ENCODE results near the gene CHKA. TPM values are rescaled to one million over a fixed set of nuclear protein-coding genes. Genes with fewer than 3 reads are reported as not detected.

CHKA gene
- total and polyA plus RNA-seq, 2 of the 8 experiments (the other 6 are each of a cell fraction or from before 2014, with no cell fraction given): 61.2 to 86.6 TPM

GRCh38 chr11:68169442-68169841, 48.3 kb upstream of the CHKA start:
- Histone ChIP-seq H2BK120ac (replicated peaks; ENCODE audit: low read depth, low read length) (no peak overlapping the region), H2BK12ac (ENCODE audit: low read depth, low read length) (no peak overlapping the region), H3K9me3 (ENCODE audit: insufficient read depth in 2 of 2, low read depth in 1 of 2, low read length in 1 of 2) (no peaks in the 10 kb centered on the region), H3K79me1 (ENCODE audit: low read depth, low read length) (peaks cover 2% of the 10 kb centered on the region; the same call in 1 of the 2 replicates), H4K8ac (ENCODE audit: extremely low read depth, insufficient read depth, low read length) (no peak overlapping the region), H2BK20ac (ENCODE audit: low read length) (no peak overlapping the region), H3K79me2 (ENCODE audit: control insufficient read depth in 1 of 2, insufficient read depth in 2 of 2, low read length in 2 of 2) (no peaks in the 10 kb centered on the region), H2AFZ (ENCODE audit: low read length) (no peak overlapping the region), H4K91ac (replicated peaks; ENCODE audit: insufficient read length, low read length) (no peak overlapping the region), H3K4me2 (ENCODE audit: insufficient read depth in 1 of 2, low read depth in 2 of 2, low read length in 2 of 2) (no peak overlapping the region), H3K23me2 (ENCODE audit: low read depth, low read length) (no peaks in the 10 kb centered on the region), H3K27ac (ENCODE audit: low read depth, low read length) (no peak overlapping the region), H3K36me3 (ENCODE audit: control insufficient read depth in 2 of 4, insufficient read depth in 4 of 4, low read length in 3 of 4) (peaks cover 17 to 77% (median 63%) of the 10 kb centered on the region in 4 experiments), H2AK5ac (ENCODE audit: low read depth, low read length) (no peak overlapping the region), H4K20me1 (replicated peaks in 1 of 2; ENCODE audit: control insufficient read depth in 1 of 2, insufficient read depth in 2 of 2, low read length in 2 of 2) (no peaks in the 10 kb centered on the region), H3K27me3 (replicated peaks in 1 of 4; ENCODE audit: control insufficient read depth in 3 of 4, extremely low read depth in 1 of 4, insufficient read depth in 3 of 4, low read length in 3 of 4) (no peaks in the 10 kb centered on the region), H3K14ac (ENCODE audit: insufficient read length) (no peak overlapping the region), H3K4me3 (ENCODE audit: extremely low read depth in 1 of 4, insufficient read depth in 2 of 4, low read depth in 3 of 4, low read length in 4 of 4) (no peak overlapping the region), H4K5ac (ENCODE audit: insufficient read length, low read depth, low read length) (no peak overlapping the region), H3K9ac (replicated peaks in 1 of 4; ENCODE audit: extremely low read depth in 1 of 4, low read depth in 3 of 4, low read length in 3 of 4) (no peak overlapping the region), H3K23ac (ENCODE audit: insufficient read length) (no peak overlapping the region), H3K56ac (replicated peaks; ENCODE audit: insufficient read length, low read depth, low read length) (no peak overlapping the region), H3K4ac (replicated peaks; ENCODE audit: insufficient read length, low read depth, low read length) (no peak overlapping the region), H2BK15ac (ENCODE audit: low read length) (no peak overlapping the region), H3K18ac (ENCODE audit: extremely low read depth, low read length) (no peak overlapping the region), H2BK5ac (ENCODE audit: low read depth, low read length) (no peak overlapping the region), H3K4me1 (replicated peaks in 1 of 4; ENCODE audit: control insufficient read depth in 3 of 4, insufficient read depth in 4 of 4, low read length in 3 of 4) (no peaks in the 10 kb centered on the region)
- ChIA-PET POLR2A (ENCODE audit: partially characterized antibody) (interaction anchor here (0.7 to 2.5 kb wide), 3 partner anchors 10 to 61 kb away, joined by 3 to 8 read pairs (median 3); no protein-coding TSS in a partner anchor), CTCF (ENCODE audit: partially characterized antibody) (interaction anchor here (0.9 to 1.2 kb wide), 2 partner anchors 41 to 75 kb away, joined by 3 to 4 read pairs; no protein-coding TSS in a partner anchor)
- no peak for TF ChIP-seq ZNF274 (IDR thresholded peaks at IDR 0.05; ENCODE audit: borderline replicate concordance, extremely low read depth, low read length)
- no peak for TF ChIP-seq KDM5A (IDR thresholded peaks at IDR 0.05; ENCODE audit: low read length)
- TF ChIP-seq SP2 (IDR thresholded peaks at IDR 0.05; ENCODE audit: low read length): no peak
- TF ChIP-seq JUND (IDR thresholded peaks at IDR 0.05; ENCODE audit: low read length): no peak
- no peak for TF ChIP-seq KDM1A (IDR thresholded peaks at IDR 0.05; ENCODE audit: borderline replicate concordance, low read length)
- TF ChIP-seq MAFK (IDR thresholded peaks at IDR 0.05; ENCODE audit: low read depth, low read length): no peak
- no peak for TF ChIP-seq CHD2 (IDR thresholded peaks at IDR 0.05; ENCODE audit: low read length)
- TF ChIP-seq TEAD4 (IDR thresholded peaks at IDR 0.05; ENCODE audit: low read depth, low read length): no peak
- TF ChIP-seq TBP (IDR thresholded peaks at IDR 0.05; ENCODE audit: low read depth, low read length): no peak
- no peak for TF ChIP-seq SP1 (IDR thresholded peaks at IDR 0.05; ENCODE audit: low read depth, low read length)
- no peak for TF ChIP-seq CHD1 (IDR thresholded peaks at IDR 0.05; ENCODE audit: low read depth, low read length)
- TF ChIP-seq TAF1 (IDR thresholded peaks at IDR 0.05; ENCODE audit: low read depth, low read length): no peak
- FAIRE-seq (no peak), DNase-seq (ENCODE audit: low read depth in 1 of 2, low spot score in 2 of 2) (no peak)

Data from H1 (cell line).